Stimulated activated memory B cell treated with anti-CD40 and anti-IgM and Interleukin-4, amounts not matched to agents 10 μg/mL and 1 μg/mL and 100 μg/mL, for 72 hours (primary cell): ENCODE measurements around the gene GABBR1.

ENCODE experiments used
- ATAC-seq: fragments of 150-1000 bp; cut with Tn5 transposase; 2 replicates; pipeline ENCODE4 v1.10.0; 2021
- H3K27ac Mint-ChIP-seq: one replicate; pipeline ENCODE4 v1.8.0; 2022; ENCODE audit warnings: mild to moderate bottlenecking, mixed read lengths
- H3K27me3 Mint-ChIP-seq: one replicate; pipeline ENCODE4 v1.8.0; 2022; ENCODE audit warnings: mixed read lengths
- H3K36me3 Mint-ChIP-seq: one replicate; pipeline ENCODE4 v1.8.0; 2022; ENCODE audit warnings: mixed read lengths
- H3K4me1 Mint-ChIP-seq: one replicate; pipeline ENCODE4 v1.8.0; 2022; ENCODE audit warnings: mixed read lengths
- H3K4me3 Mint-ChIP-seq: one replicate; pipeline ENCODE4 v1.8.0; 2022; ENCODE audit warnings: mild to moderate bottlenecking, moderate library complexity, mixed read lengths
- H3K9me3 Mint-ChIP-seq: one replicate; pipeline ENCODE4 v1.8.0; 2022; ENCODE audit warnings: mixed read lengths

Gene GABBR1

DNA sequence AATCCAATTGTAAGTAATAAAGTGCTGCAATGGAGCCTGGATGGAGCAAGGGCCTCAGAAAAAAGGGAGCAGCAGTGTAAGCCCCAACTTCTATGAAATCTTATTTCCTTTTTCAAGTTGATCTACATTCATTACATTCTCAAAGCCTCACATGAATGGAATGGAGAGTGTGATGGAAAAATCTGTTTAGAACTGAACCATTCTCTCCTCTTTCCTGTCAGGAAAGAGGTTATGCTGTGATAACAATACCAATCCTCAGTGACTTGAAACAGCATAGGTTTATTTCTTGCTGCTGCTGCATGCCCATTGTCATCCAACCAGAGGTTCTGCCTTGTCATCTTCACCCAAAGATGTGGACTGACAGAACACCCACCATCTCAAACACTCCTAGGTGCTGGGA lies 56.9 kb downstream of the GABBR1 start:
- Mint-ChIP-seq H3K4me3 (no peak overlapping the region), H3K27me3 (peaks cover 63% of the 10 kb centered on the region), H3K27ac (no peak overlapping the region), H3K9me3 (no peaks in the 10 kb centered on the region), H3K36me3 (no peaks in the 10 kb centered on the region), H3K4me1 (no peaks in the 10 kb centered on the region)
- ATAC-seq, result no peak

DNA sequence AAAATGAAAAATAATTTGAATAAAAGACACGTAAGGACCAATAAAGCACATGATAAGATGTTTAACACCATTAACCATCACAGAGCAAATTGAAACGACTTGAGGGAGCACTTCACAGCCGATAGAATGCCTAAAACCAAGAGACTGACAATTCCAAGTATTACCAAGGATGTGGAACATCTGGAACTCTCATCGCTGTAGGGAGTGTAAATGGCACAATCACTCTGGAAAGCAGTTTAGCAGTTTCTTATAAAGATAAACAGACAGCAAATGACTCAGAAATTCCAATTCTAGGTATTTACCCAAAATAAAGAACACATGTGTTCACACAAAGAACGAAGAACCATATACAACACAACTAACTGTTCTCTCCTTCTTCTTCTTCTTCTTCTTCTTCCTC lies 65.0 kb downstream of the GABBR1 start:
- H3K4me3 Mint-ChIP-seq, result no peak overlapping the region
- H3K27me3 Mint-ChIP-seq, result peaks cover 29% of the 10 kb centered on the region
- no peak for ATAC-seq
- peaks cover 14% of the 10 kb centered on the region for H3K4me1 Mint-ChIP-seq
- H3K27ac Mint-ChIP-seq, result no peak overlapping the region
- peaks cover 3% of the 10 kb centered on the region for H3K9me3 Mint-ChIP-seq
- H3K36me3 Mint-ChIP-seq, result no peaks in the 10 kb centered on the region

GRCh38 chr6:29567541-29567940 lies 65.4 kb downstream of the GABBR1 start:
- no peak for ATAC-seq
- H3K4me3 Mint-ChIP-seq, result no peak overlapping the region
- peaks cover 15% of the 10 kb centered on the region for H3K4me1 Mint-ChIP-seq
- H3K36me3 Mint-ChIP-seq, result no peaks in the 10 kb centered on the region
- H3K27me3 Mint-ChIP-seq, result peaks cover 33% of the 10 kb centered on the region
- no peak overlapping the region for H3K27ac Mint-ChIP-seq
- peaks cover 3% of the 10 kb centered on the region for H3K9me3 Mint-ChIP-seq

DNA sequence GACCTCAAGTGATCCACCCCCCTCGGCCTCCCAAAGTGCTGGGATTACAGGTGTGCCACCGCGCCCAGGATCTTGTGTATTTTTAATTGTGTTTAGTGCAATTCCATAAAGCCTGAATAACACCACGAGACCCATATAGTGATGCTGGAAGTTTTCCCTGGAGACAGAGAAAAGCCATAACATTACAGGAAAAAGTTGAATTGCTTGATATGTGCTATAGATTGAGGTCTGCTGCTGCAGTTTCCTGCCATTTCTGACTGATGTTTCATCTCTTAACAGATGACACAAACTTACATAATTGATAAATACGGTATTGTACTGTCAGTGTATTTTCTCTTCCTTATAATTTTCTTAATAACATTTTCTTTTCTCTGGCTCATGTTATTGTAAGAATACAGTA lies 66.1 kb downstream of the GABBR1 start:
- peaks cover 29% of the 10 kb centered on the region for H3K27me3 Mint-ChIP-seq
- H3K27ac Mint-ChIP-seq, result no peak overlapping the region
- peaks cover 15% of the 10 kb centered on the region for H3K4me1 Mint-ChIP-seq
- ATAC-seq, result no peak
- H3K4me3 Mint-ChIP-seq, result no peak overlapping the region
- H3K36me3 Mint-ChIP-seq, result no peaks in the 10 kb centered on the region
- H3K9me3 Mint-ChIP-seq, result peaks cover 3% of the 10 kb centered on the region

DNA sequence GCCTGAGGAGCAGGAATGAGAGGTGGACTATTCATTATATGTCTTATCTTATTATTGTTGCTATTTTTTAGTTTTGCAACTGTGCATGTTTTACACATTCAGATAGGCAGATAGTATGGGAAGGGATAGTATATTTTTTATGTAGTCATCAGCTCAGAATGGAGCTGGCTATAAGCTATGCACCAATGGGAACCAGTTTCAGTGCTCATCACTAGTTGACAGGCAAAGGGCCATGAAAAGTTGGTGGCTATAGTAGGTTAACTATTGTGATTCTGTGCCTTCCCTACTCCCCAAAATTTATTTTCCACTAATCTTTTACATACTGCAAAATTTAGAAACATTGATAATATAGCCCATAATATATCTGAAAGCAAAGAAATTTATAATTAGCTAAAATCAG lies 68.1 kb downstream of the GABBR1 start:
- no peak for ATAC-seq
- Mint-ChIP-seq H3K4me1 (peaks cover 15% of the 10 kb centered on the region), H3K9me3 (peaks cover 3% of the 10 kb centered on the region), H3K4me3 (no peak overlapping the region), H3K27ac (no peak overlapping the region), H3K27me3 (peaks cover 40% of the 10 kb centered on the region), H3K36me3 (no peaks in the 10 kb centered on the region)

- peaks cover 13% of the 10 kb centered on the region for H3K4me1 Mint-ChIP-seq
- H3K27ac Mint-ChIP-seq, result no peak overlapping the region
- no peak overlapping the region for H3K4me3 Mint-ChIP-seq
- H3K9me3 Mint-ChIP-seq, result peaks cover 3% of the 10 kb centered on the region
- no peaks in the 10 kb centered on the region for H3K36me3 Mint-ChIP-seq
- H3K27me3 Mint-ChIP-seq, result peaks cover 50% of the 10 kb centered on the region
- ATAC-seq, result no peak
Observed at GRCh38 chr6:29563435-29563965, 69.5 kb downstream of the GABBR1 start.

DNA sequence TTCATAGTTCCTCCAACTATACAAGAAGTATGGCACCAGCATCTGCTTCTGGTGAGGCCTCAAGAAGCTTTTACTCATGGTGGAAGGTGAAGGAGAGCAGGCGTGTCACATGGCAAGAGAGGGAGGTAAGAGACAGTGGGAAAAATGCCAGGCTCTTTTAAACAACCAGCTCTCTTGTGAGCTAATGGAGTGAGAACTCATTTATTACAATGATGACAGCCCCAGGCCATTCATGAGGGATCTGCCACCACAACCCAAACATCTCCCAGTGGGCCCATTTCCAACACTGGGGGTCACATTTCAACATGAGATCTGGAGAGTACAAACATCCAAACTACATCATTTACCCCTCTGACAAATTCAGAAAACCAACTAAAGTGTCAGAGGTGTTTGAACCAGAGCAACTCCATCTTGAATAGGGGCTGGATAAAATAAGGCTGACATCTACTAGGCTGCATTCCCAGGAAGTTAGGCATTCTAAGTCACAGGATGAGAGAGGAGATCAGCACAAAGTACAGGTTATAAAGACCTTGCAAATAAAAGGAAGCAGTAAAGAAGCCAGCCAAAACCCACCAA lies 71.3 kb downstream of the GABBR1 start:
- Mint-ChIP-seq H3K36me3 (no peaks in the 10 kb centered on the region), H3K4me1 (peaks cover 8% of the 10 kb centered on the region), H3K27me3 (peaks cover 59% of the 10 kb centered on the region), H3K4me3 (no peak overlapping the region), H3K9me3 (no peaks in the 10 kb centered on the region), H3K27ac (no peak overlapping the region)
- ATAC-seq, result no peak

GRCh38 chr6:29561091-29561490 lies 71.9 kb downstream of the GABBR1 start:
- H3K27ac Mint-ChIP-seq, result no peak overlapping the region
- no peaks in the 10 kb centered on the region for H3K36me3 Mint-ChIP-seq
- H3K27me3 Mint-ChIP-seq, result peaks cover 65% of the 10 kb centered on the region
- peaks cover 8% of the 10 kb centered on the region for H3K4me1 Mint-ChIP-seq
- no peak overlapping the region for H3K4me3 Mint-ChIP-seq
- ATAC-seq, result no peak
- no peaks in the 10 kb centered on the region for H3K9me3 Mint-ChIP-seq

- Mint-ChIP-seq H3K4me1 (peaks cover 8% of the 10 kb centered on the region), H3K36me3 (no peaks in the 10 kb centered on the region), H3K27ac (no peak within 1 kb of the TSS), H3K27me3 (peaks cover 78% of the 10 kb centered on the region), H3K9me3 (no peaks in the 10 kb centered on the region), H3K4me3 (no peak within 1 kb of the TSS)
- ATAC-seq, result no peak
Observed at GRCh38 chr6:29559524-29560287, 73.3 kb downstream of the GABBR1 start, which contains the start of gene UBD. Gene UBD, minus strand, starts transcription at chr6:29559732. Its CDS starts 31 bp downstream, at chr6:29559701.

DNA sequence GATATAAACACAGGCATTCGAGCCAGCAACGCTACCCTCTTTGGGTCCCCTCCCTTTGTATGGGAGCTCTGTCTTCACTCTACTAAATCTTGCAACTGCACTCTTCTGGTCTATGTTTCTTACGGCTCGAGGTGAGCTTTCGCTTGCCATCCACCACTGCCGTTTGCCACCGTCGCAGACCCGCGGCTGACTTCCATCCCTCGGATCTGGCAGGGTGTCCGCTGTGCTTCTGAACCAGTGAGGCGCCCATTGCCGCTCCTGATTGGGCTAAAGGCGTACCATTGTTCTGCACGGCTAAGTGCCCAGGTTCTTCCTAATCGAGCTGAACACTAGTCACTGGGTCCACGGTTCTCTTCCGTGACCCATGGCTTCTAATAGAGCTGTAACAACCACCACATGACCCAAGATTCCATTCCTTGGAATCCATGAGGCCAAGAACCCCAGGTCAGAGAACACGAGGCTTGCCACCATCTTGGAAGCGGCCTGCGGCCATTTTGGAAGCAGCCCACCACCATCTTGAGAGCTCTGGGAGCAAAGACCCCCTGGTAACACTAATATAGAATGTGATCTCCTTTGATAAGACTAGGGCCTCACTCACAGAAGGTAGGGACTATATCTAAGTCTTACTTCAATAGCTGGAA lies 74.4 kb downstream of the GABBR1 start:
- Mint-ChIP-seq H3K4me1 (peaks cover 11% of the 10 kb centered on the region), H3K36me3 (no peaks in the 10 kb centered on the region), H3K9me3 (no peaks in the 10 kb centered on the region), H3K27me3 (peaks cover 90% of the 10 kb centered on the region), H3K4me3 (no peak overlapping the region), H3K27ac (no peak overlapping the region)
- no peak for ATAC-seq

GRCh38 chr6:29557320-29557719 lies 75.7 kb downstream of the GABBR1 start:
- no peak for ATAC-seq
- Mint-ChIP-seq H3K9me3 (no peaks in the 10 kb centered on the region), H3K27ac (no peak overlapping the region), H3K36me3 (no peaks in the 10 kb centered on the region), H3K27me3 (peaks cover 86% of the 10 kb centered on the region), H3K4me1 (peaks cover 13% of the 10 kb centered on the region), H3K4me3 (no peak overlapping the region)

DNA sequence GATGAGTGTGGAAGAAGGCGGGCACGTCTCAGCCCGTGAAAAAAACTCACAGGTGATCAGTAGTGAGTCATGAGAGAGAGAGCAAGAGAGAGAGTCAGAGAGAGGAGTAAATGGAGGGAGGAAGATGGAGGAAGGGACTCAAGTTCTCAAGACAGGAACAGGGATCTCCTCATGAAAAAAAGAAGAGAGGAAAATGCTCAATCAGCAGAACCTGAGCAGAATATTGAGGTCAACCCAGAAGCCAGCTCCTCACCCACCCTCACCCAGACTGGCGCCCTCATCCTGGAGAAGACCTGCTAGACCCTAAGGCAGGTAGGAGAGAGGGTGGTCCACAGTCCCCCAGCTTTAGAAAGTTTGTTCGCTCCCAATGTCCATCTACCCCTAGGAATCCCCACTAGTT lies 78.2 kb downstream of the GABBR1 start:
- no peak overlapping the region for H3K27ac Mint-ChIP-seq
- ATAC-seq, result no peak
- H3K4me3 Mint-ChIP-seq, result no peak overlapping the region
- H3K4me1 Mint-ChIP-seq, result peaks cover 13% of the 10 kb centered on the region
- H3K27me3 Mint-ChIP-seq, result peaks cover 64% of the 10 kb centered on the region
- no peaks in the 10 kb centered on the region for H3K9me3 Mint-ChIP-seq
- H3K36me3 Mint-ChIP-seq, result no peaks in the 10 kb centered on the region

GRCh38 chr6:29553268-29554057 lies 79.5 kb downstream of the GABBR1 start:
- peak; percentile 70 for ATAC-seq
- H3K27me3 Mint-ChIP-seq, result peaks cover 62% of the 10 kb centered on the region
- H3K36me3 Mint-ChIP-seq, result no peaks in the 10 kb centered on the region
- H3K27ac Mint-ChIP-seq, result no peak overlapping the region
- peak overlapping the region; percentile 83 for H3K4me3 Mint-ChIP-seq
- H3K9me3 Mint-ChIP-seq, result no peaks in the 10 kb centered on the region
- H3K4me1 Mint-ChIP-seq, result peaks cover 13% of the 10 kb centered on the region

- peaks cover 60% of the 10 kb centered on the region for H3K27me3 Mint-ChIP-seq
- H3K27ac Mint-ChIP-seq, result no peak overlapping the region
- H3K4me1 Mint-ChIP-seq, result peaks cover 13% of the 10 kb centered on the region
- H3K36me3 Mint-ChIP-seq, result no peaks in the 10 kb centered on the region
- peak; percentile 87 for ATAC-seq
- no peaks in the 10 kb centered on the region for H3K9me3 Mint-ChIP-seq
- H3K4me3 Mint-ChIP-seq, result peak overlapping the region; percentile 83
Observed at GRCh38 chr6:29552512-29553051, 80.4 kb downstream of the GABBR1 start.

DNA sequence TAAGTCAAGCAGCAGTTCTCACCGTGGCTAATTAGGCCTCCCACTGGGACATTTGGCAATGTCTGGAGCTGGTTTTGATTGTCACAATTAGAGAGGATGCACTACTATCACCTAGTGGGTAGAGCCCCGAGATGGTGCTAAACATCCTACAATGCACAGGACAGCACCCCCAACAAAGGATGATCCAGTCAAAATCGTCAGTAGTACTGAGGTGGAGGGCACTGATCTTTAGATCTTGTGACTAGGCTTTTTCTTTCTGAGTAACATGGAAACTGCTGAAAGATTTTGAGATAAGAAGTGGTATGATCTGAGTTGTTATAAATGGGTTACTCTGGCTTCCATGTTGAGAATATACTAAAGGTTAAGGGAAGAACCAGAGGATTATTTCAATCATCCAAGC lies 85.4 kb downstream of the GABBR1 start:
- Mint-ChIP-seq H3K27me3 (peaks cover 50% of the 10 kb centered on the region), H3K4me3 (no peak overlapping the region), H3K9me3 (no peaks in the 10 kb centered on the region), H3K36me3 (no peaks in the 10 kb centered on the region), H3K4me1 (no peaks in the 10 kb centered on the region), H3K27ac (no peak overlapping the region)
- no peak for ATAC-seq
